Measurements from ENCODE around the gene NME7. TPM values are rescaled to one million over a fixed set of nuclear protein-coding genes. Genes with fewer than 3 reads are reported as not detected.

Gene NME7
- total RNA-seq, 1 donor from 2014 or later: 25.7 TPM

DNA sequence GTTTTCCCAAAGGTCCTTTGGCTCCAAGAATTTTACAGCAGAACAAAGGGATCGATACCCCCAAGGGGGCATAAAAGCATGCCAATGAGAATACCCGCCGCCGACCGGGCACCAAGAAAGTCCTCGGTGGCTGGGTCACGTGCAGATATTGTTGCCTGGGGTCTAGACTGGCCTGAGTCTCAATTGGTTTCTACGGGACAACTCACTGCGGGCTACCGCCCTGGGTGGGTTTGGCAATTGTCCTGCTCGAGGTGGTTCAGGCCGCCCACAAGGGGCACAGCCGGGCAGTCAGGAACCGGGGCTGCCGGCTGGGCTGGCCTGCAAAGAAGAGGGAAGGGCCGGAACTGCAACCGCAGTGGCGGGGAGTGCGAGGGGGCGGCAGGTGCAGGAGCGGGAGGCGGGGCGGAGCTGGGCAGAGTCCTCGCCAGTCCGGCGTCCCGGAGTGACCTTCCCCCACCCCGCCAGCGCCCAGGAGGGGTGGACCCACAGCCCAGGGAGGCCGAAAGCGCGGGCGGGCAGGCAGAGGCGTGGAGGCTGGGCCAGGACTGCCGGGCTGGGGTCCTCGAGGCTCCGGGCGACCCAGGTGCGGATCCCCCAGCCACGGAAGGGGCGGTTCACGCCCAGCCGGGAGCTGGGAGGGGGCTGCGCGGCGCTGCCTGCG lies 262.0 kb downstream of the NME7 start:
- Mint-ChIP-seq H3K36me3 (ENCODE audit: low read depth) (no peaks in the 10 kb centered on the region), H3K4me3 (no peak overlapping the region), H3K9me3 (no peaks in the 10 kb centered on the region), H3K27me3 (ENCODE audit: low read depth) (peaks cover 4% of the 10 kb centered on the region), H3K27ac (ENCODE audit: unreplicated experiment) (peak overlapping the region; percentile 85), H3K4me1 (peaks cover 37% of the 10 kb centered on the region)
- peak; percentile 24 for TF ChIP-seq CTCF (conservative IDR thresholded peaks at IDR 0.05)
- no peak for DNase-seq (ENCODE audit: low read depth, low spot score)

DNA sequence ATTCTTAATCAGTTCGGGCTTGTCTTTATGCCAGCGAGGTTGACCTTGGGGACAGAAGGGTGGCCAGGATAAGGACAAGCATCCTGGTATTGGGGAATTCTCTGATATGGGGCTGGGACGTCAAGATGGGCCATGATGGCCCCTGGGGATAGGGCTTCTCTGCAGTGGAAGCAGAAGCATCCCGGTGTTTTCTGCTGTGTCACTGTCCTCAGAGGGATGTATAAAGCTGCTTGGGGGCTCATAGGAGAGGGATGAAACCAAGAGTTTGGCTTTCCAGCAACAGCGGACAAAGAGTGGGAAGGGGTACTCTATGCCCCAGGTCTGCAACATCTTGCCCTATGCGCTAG lies 262.5 kb downstream of the NME7 start:
- Mint-ChIP-seq H3K4me3 (no peak overlapping the region), H3K36me3 (ENCODE audit: low read depth) (no peaks in the 10 kb centered on the region), H3K27me3 (ENCODE audit: low read depth) (peaks cover 4% of the 10 kb centered on the region), H3K9me3 (no peaks in the 10 kb centered on the region), H3K27ac (ENCODE audit: unreplicated experiment) (no peak overlapping the region), H3K4me1 (peaks cover 32% of the 10 kb centered on the region)
- no peak for TF ChIP-seq CTCF (conservative IDR thresholded peaks at IDR 0.05)
- DNase-seq (ENCODE audit: low read depth, low spot score): no peak

- H3K4me1 Mint-ChIP-seq: peaks cover 24% of the 10 kb centered on the region
- no peak overlapping the region for H3K4me3 Mint-ChIP-seq
- peaks cover 4% of the 10 kb centered on the region for H3K27me3 Mint-ChIP-seq (ENCODE audit: low read depth)
- TF ChIP-seq CTCF (conservative IDR thresholded peaks at IDR 0.05): no peak
- no peaks in the 10 kb centered on the region for H3K36me3 Mint-ChIP-seq (ENCODE audit: low read depth)
- no peak overlapping the region for H3K27ac Mint-ChIP-seq (ENCODE audit: unreplicated experiment)
- no peaks in the 10 kb centered on the region for H3K9me3 Mint-ChIP-seq
- DNase-seq (ENCODE audit: low read depth, low spot score): no peak
These were observed 264.1 kb downstream of the NME7 start for GRCh38 chr1:169103480-169103893.

DNA sequence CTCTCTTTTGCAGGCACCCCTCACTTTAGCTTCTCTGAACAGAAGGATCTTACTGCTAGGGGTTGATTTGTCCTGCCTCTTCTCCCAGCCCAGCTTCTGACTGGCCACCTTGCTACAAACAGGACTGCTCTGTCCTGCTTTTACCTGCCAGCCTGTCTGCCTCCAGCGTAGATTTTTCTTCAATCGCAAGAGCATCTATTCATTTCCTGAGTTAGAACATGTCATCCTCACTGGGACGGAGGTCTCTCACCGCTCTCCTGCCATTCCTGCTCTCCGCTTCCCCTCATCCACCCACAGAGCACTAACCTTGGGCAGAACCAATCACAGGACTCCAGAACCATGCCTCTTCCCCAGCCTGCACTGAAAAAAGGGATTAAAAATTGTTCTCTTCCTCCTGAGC lies 264.6 kb downstream of the NME7 start:
- no peak for TF ChIP-seq CTCF (conservative IDR thresholded peaks at IDR 0.05)
- Mint-ChIP-seq H3K27me3 (ENCODE audit: low read depth) (peaks cover 4% of the 10 kb centered on the region), H3K36me3 (ENCODE audit: low read depth) (no peaks in the 10 kb centered on the region)

GRCh38 chr1:169102567-169102966 lies 265.0 kb downstream of the NME7 start:
- no peak for TF ChIP-seq CTCF (conservative IDR thresholded peaks at IDR 0.05)
- H3K27me3 Mint-ChIP-seq (ENCODE audit: low read depth): peaks cover 4% of the 10 kb centered on the region
- no peaks in the 10 kb centered on the region for H3K9me3 Mint-ChIP-seq
- H3K27ac Mint-ChIP-seq (ENCODE audit: unreplicated experiment): no peak overlapping the region
- H3K36me3 Mint-ChIP-seq (ENCODE audit: low read depth): no peaks in the 10 kb centered on the region
- H3K4me1 Mint-ChIP-seq: peaks cover 18% of the 10 kb centered on the region
- no peak for DNase-seq (ENCODE audit: low read depth, low spot score)
- H3K4me3 Mint-ChIP-seq: peak overlapping the region; percentile 31

More for the DNA sequence above, 264.6 kb downstream of the NME7 start:
- no peak for DNase-seq (ENCODE audit: low read depth, low spot score)
- Mint-ChIP-seq H3K4me3 (no peak overlapping the region), H3K9me3 (no peaks in the 10 kb centered on the region), H3K27ac (ENCODE audit: unreplicated experiment) (no peak overlapping the region), H3K4me1 (peaks cover 22% of the 10 kb centered on the region)

Measured in neural crest cell (in vitro differentiated cells).